A673 (cell line): ENCODE data around the gene SSNA1.

ENCODE experiments used
- CTCF ChIP-seq: fragments of 300-800, 200-600 bp; sonication (generic); conservative IDR thresholded peaks from 2 replicates; pipeline ENCODE4 v1.5.1; 2017; ENCODE audit warnings: low read depth, mild to moderate bottlenecking, antibody characterized with exemption, low read length, moderate library complexity, mixed read lengths
- EZH2 ChIP-seq: fragments of 200-600 bp; sonication (generic); IDR thresholded peaks from 2 replicates; pipeline ENCODE4 v1.6.1; 2017; ENCODE audit warnings: borderline replicate concordance, low read depth, mild to moderate bottlenecking, mixed read lengths, antibody characterized with exemption, low read length; ENCODE audit not compliant: poor library complexity, severe bottlenecking

- TF ChIP-seq CTCF (no peak), EZH2 (no peak)
These were observed 40.7 kb upstream of the SSNA1 start for GRCh38 chr9:137147793-137148160.
